GM12874 (cell line): ENCODE data around the gene MCUR1.

Source experiments
- TF ChIP-seq, protein P1 (sequence below): IDR thresholded peaks from 2 replicates; pipeline ENCODE4 v1.5.1; 2011; ENCODE audit warnings: low read depth, mild to moderate bottlenecking, control low read depth, low read length, moderate library complexity; ENCODE audit not compliant: insufficient read depth

MCUR1 gene, protein sequence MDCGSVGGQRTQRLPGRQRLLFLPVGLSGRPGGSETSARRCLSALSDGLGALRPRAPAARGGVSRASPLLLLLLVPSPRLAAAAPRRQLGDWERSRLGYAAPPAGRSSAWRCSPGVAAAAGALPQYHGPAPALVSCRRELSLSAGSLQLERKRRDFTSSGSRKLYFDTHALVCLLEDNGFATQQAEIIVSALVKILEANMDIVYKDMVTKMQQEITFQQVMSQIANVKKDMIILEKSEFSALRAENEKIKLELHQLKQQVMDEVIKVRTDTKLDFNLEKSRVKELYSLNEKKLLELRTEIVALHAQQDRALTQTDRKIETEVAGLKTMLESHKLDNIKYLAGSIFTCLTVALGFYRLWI

DNA sequence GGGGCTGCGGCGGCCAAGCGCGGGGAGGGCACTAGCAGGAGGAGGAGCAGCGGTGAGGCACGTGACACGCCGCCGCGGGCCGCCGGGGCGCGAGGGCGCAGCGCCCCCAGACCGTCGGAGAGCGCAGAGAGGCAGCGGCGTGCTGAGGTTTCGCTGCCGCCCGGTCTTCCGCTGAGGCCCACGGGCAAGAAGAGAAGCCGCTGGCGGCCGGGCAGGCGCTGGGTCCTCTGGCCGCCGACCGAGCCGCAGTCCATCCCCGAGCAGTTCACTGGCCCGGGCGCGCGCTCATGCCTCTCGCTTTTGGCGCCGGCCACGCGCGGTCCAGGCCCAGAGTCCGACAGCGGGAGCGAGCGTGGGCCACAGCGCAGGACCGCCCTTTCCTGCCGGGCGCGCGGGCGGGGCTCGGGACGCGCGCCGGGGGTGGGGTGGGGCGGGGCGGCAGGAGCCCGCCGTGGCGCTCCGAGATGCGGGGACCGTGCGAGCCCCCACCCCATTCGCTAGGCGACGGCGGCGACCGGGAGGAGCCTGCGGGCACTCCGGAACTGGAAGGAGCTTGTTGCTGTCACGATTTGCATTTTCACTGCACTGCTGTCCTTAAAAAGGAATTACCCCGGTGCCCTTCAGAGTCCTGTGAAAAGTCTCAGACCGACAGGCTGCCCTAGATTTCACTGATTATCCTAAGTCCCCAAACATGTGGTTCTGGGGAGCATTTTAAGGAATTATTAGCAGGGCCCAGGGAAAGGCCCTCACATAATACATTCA lies at the start of gene MCUR1:
Gene MCUR1, minus strand, starts transcription at position 382 of the 762 bp plus-strand sequence. Its CDS starts 128 bp downstream, at position 254.
- TF ChIP-seq, protein P1, sequence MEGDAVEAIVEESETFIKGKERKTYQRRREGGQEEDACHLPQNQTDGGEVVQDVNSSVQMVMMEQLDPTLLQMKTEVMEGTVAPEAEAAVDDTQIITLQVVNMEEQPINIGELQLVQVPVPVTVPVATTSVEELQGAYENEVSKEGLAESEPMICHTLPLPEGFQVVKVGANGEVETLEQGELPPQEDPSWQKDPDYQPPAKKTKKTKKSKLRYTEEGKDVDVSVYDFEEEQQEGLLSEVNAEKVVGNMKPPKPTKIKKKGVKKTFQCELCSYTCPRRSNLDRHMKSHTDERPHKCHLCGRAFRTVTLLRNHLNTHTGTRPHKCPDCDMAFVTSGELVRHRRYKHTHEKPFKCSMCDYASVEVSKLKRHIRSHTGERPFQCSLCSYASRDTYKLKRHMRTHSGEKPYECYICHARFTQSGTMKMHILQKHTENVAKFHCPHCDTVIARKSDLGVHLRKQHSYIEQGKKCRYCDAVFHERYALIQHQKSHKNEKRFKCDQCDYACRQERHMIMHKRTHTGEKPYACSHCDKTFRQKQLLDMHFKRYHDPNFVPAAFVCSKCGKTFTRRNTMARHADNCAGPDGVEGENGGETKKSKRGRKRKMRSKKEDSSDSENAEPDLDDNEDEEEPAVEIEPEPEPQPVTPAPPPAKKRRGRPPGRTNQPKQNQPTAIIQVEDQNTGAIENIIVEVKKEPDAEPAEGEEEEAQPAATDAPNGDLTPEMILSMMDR = peak; percentile 36; the same call in 1 of the 2 replicates

DNA sequence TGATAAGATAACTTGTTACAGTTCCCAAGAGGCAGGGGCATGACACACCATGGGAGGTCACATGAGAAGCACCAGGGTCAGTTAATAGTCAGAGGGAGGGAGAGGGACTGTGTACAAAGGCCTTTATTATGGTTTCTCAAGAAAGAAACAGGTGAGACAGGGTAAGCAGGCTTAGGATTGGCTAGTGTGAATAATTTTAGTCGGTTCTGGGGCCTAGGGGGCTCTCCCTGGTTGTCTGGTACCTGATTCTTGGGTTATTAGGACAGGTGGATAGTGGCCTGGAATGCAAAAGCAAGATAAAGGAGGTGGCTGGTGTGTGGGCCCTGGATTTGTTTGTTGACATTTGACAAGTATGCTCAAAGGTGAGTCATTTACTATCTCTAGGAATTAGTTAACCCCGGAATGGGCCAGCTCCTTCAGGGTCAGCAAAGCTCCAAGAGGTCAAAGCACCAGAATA lies 49.4 kb upstream of the MCUR1 start:
- TF ChIP-seq, protein P1 = no peak

DNA sequence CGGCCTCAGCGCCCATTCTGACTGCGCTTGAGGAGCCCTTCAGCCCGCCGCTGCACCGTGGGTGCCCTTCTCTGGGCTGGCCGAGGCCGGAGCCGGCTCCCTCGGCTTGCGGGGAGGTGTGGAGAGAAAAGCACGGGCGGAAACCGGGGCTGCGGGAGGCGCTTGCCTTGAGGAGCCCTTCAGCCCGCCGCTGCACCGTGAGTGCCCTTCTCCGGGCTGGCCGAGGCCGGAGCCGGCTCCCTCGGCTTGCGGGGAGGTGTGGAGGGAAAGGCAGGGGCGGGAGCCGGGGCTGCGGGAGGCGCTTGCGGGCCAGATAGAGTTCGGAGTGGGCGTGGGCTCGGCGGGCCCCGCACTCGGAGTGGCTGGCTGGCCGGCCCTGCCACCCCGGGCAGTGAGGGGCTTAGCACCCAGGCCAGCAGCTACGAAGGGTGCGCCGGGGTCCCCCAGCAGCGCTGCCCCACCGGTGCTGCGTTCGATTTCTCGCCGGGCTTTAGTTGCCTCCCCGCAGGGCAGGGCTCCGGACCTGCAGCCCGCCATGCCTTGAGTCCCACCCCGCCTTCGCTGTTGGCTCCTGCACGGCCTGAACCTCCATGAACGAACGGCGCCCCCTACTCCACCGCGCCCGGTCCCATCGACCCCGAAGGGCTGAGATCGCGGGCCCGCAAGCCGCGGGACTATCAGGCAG lies 45.7 kb upstream of the MCUR1 start:
- TF ChIP-seq, protein P1 = no peak

DNA sequence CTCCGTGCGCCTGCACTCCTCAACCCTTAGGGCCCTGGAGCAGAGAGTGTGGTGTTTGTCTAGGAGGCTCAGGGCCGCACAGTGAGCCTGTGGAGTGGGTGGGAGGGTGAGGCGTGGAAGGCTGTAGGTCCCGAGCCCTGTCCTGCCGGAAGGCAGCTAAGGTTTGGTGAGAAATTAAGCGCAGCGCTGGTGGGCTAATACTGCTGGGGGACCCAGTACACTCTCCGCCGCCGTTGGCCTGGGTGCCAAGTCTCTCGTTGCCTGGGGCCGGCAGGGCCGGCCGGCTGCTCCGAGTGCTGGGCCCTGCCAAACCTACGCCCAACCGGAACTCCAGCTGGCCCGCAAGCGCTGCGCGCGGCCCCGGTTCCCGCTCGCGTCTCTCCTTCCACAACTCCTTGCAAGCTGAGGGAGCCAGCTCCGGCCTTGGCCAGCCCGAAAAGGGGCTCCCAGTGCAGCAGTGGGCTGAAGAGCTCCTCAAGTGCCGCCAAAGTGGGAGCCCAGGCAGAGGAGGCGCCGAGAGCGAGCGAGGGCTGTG lies 40.4 kb upstream of the MCUR1 start:
- TF ChIP-seq, protein P1 = no peak

DNA sequence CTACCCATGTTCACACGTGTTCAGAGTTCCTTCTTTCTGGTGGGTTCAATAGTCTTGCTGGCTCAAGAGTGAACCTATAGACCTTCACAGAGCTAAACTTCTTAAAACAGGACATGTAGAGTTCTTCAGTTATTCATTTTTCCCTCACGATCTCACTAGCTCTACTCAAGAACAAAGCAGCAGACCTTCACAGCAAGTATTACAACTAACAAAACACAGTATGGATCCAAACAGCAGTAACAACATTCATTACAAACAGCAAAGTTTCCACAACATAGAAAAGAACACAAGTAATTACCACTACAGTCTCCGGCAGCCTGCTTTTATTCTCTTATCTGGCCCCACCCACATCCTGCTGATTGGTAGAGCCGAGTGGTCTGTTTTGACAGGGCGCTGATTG lies 39.5 kb upstream of the MCUR1 start:
- TF ChIP-seq, protein P1 = no peak

DNA sequence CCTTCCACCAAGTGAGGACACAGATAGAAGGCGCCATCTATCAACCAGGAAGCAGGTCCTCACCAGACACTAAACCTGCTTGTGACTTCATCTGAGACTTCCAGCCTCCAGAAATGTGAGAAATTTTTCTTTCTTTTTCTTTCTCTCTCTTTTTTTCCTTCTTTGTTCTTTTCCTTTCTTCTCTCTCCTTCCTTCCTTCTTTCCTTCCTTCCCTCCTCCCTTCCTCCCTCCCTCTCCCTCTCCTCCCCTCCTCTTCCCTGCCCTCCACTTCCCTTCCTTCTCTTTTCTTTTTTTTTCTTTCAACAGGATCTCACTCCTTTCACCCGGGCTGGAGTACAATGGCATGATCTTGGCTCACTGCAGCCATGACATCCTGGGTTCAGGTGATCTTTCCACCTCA lies 37.4 kb upstream of the MCUR1 start:
- TF ChIP-seq, protein P1 = no peak

DNA sequence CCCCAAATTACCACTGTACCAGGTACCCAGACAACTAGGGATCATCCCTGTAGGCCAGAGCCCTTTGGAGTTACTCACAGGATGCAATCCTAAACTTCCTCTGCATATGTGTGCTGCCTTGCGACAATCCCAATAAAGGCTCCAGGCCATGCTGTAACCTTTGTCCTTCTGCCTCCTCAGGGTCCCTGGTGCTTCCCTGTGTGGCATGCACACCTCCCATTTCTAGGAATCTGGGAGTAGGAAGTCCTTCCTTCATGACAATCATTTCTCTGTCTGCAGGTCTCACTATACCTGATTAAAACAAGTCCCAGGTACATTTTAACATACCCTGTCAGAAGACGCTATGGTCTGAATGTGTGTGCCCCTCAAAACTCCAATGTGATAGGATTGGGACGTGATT lies 37.0 kb upstream of the MCUR1 start:
- TF ChIP-seq, protein P1 = no peak
